D721Med (cell line): ENCODE results near the gene CST7.

Experiments
- DNase-seq: peaks from one replicate; pipeline ENCODE4 v3.0.0; 2011; ENCODE audit warnings: low spot score; ENCODE audit not compliant: insufficient read length
- FAIRE-seq: peaks from 2 replicates; lab custom pipeline; 2011; peaks lifted over from hg19 to GRCh38; lab: Jason Lieb, UNC
- TF ChIP-seq, protein P1 (sequence below): IDR thresholded peaks from 2 replicates; pipeline ENCODE4 v1.5.1; 2012; ENCODE audit warnings: mild to moderate bottlenecking, control low read depth; ENCODE audit not compliant: insufficient read depth; ENCODE audit errors: missing control alignments

CST7 gene

DNA sequence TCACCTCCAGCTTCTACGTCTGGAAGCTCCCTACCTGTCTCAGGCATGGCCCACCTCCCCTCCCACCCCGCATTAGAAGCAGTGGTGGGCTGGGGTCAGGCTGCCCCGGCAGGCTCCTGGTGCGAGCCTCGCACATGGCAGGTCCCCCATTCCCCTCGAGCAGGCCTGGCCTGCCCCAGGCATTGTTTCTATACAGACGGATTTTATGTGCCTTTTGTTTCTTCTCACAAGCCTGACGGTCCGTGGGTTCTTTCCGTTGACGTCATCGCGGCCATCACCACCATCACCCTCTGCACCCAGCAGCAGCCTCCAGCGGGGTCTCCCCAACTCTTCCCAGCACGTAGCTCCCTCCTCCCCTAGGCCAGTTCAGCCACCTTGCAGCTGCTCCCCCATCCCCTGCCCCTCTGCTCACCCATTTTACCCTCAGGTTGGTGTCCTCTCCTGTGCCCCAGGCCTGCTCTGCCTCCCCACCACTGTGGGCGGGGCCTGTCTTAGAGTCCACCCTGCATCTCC, 4.6 kb downstream of the CST7 start:
- FAIRE-seq, result no peak
- TF ChIP-seq, protein P1, sequence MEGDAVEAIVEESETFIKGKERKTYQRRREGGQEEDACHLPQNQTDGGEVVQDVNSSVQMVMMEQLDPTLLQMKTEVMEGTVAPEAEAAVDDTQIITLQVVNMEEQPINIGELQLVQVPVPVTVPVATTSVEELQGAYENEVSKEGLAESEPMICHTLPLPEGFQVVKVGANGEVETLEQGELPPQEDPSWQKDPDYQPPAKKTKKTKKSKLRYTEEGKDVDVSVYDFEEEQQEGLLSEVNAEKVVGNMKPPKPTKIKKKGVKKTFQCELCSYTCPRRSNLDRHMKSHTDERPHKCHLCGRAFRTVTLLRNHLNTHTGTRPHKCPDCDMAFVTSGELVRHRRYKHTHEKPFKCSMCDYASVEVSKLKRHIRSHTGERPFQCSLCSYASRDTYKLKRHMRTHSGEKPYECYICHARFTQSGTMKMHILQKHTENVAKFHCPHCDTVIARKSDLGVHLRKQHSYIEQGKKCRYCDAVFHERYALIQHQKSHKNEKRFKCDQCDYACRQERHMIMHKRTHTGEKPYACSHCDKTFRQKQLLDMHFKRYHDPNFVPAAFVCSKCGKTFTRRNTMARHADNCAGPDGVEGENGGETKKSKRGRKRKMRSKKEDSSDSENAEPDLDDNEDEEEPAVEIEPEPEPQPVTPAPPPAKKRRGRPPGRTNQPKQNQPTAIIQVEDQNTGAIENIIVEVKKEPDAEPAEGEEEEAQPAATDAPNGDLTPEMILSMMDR, result no peak
- DNase-seq, result no peak

- FAIRE-seq, result no peak
- TF ChIP-seq, protein P1, result no peak
- DNase-seq, result no peak
These were observed 5.1 kb downstream of the CST7 start for GRCh38 chr20:24954151-24954550.

DNA sequence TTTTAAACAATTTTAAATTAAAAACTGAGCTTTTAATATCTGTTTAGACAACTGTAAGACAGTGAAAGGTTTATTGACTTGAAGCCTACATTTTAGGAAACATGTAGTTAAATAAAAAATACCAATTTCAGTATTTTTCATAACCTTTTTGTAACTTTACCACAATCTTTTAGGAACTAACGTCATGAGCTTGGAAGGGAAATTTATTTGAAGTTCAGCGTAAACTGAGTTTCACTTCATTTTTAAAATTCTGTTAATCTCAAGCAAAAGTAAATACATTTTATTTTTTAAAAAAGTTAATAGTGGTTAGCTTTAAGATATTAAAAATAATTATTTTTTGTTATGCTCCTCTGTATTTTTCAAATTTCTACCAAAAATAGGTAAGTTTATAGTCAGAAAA, 5.5 kb downstream of the CST7 start:
- FAIRE-seq (no peak), DNase-seq (no peak)
- TF ChIP-seq, protein P1, result no peak

GRCh38 chr20:24955045-24955444, 6.0 kb downstream of the CST7 start:
- no peak for FAIRE-seq
- TF ChIP-seq, protein P1, result no peak
- DNase-seq, result no peak

- no peak for DNase-seq
- no peak for FAIRE-seq
- TF ChIP-seq, protein P1, result no peak
These were observed 7.2 kb downstream of the CST7 start for GRCh38 chr20:24956001-24956841.

- no peak for DNase-seq
These were observed 8.4 kb downstream of the CST7 start for GRCh38 chr20:24957326-24958016.

More at GRCh38 chr20:24957326-24958016, 8.4 kb downstream of the CST7 start:
- FAIRE-seq, result no peak
- TF ChIP-seq, protein P1, result no peak
